ENCODE data around the gene USP38. TPM values are rescaled to one million over a fixed set of nuclear protein-coding genes. Genes with fewer than 3 reads are reported as not detected.

Gene USP38
- total RNA-seq = 17.8 to 21.2 TPM (median 18.9 TPM) in 3 replicates
- long read RNA-seq, full-length matches to known transcripts = 37 of 40 reads
- long read RNA-seq, partial matches to known transcripts = 0 of 40 reads
- long read RNA-seq, other reads (novel, unspliced or antisense) = 3 of 40 reads

DNA sequence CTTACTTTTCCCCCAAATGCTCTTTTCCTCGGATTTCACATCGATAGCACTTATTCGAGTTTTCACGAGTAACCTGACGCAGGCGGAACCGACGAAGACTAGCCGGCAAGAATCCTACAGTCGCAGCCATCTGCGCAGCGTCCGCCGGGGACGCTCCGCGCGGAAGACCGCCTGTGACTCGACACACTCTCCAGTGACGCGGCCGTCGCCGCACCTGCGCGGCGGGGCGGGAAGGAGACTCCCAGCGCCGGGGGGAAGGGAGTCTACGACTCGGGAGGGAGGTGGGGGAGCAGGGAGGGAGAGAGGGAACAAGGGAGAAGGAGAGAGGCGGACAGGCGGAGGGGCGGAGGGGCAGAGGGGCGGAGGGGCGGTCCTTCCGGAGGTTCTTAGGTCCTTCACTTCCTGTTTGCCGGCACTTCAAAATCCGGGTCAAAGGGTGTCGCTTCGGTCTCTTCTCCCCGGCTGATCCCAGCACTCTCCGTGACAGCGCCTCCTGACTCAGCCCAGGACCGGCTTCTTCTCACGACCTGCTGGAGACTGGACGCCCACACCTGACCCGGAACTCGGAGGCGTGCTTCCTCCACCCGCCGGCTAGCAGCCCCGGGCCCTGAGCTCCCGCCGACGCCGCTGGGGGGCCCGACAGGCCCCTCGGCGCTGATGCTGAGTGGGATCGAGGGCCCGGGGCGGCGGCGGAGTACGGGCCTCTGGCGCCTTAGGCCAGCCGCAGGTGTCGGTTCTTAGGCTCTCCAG, at the start of gene USP38:
USP38 (plus strand) TSS at position 415 of the 750 bp plus-strand sequence. CDS start 534 bp downstream, outside the sequence.
- peak within 1 kb of the TSS; percentile 90 for H3K4me3 Mint-ChIP-seq (ENCODE audit: unreplicated experiment)
- peaks cover 3% of the 10 kb centered on the region for H3K9me3 Mint-ChIP-seq (ENCODE audit: low read depth)
- peak within 1 kb of the TSS; percentile 98 for H3K27ac Mint-ChIP-seq (ENCODE audit: unreplicated experiment)
- peaks cover 7% of the 10 kb centered on the region for H3K36me3 Mint-ChIP-seq (ENCODE audit: low read depth)
- TF ChIP-seq CTCF (IDR thresholded peaks at IDR 0.05) = peak; percentile 45
- no peaks in the 10 kb centered on the region for H3K27me3 Mint-ChIP-seq (ENCODE audit: low read depth)
- DNase-seq (ENCODE audit: low spot score) = peak; percentile 89
- peaks cover 58% of the 10 kb centered on the region for H3K4me1 Mint-ChIP-seq (ENCODE audit: low read depth)

GRCh38 chr4:143135358-143135757, 49.4 kb upstream of the USP38 start:
- no peaks in the 10 kb centered on the region for H3K4me1 Mint-ChIP-seq (ENCODE audit: low read depth)
- H3K36me3 Mint-ChIP-seq (ENCODE audit: low read depth) = no peaks in the 10 kb centered on the region
- TF ChIP-seq CTCF (IDR thresholded peaks at IDR 0.05) = no peak
- H3K27me3 Mint-ChIP-seq (ENCODE audit: low read depth) = peaks cover 11% of the 10 kb centered on the region
- no peak for DNase-seq (ENCODE audit: low spot score)
- H3K9me3 Mint-ChIP-seq (ENCODE audit: low read depth) = no peaks in the 10 kb centered on the region
- no peak overlapping the region for H3K27ac Mint-ChIP-seq (ENCODE audit: unreplicated experiment)
- no peak overlapping the region for H3K4me3 Mint-ChIP-seq (ENCODE audit: unreplicated experiment)

DNA sequence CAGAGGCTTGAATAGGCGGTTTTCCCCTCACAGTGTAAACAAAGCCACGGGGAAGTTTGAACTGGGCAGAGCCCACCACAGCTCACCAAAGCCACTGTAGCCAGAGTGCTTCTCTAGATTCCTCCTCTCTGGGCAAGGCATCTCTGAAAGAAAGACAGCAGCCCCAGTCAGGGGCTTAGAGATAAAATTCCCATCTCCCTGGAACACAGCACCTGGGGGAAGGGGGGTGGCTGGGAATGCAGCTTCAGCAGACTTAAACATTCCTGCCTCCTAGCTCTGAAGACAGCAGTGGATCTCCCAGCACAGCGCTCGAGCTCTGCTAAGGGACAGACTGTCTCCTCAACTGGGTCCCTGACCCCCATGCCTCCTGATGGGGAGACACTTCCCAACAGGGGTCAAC, 44.0 kb upstream of the USP38 start:
- TF ChIP-seq CTCF (IDR thresholded peaks at IDR 0.05) = no peak
- Mint-ChIP-seq H3K27ac (ENCODE audit: unreplicated experiment) (no peak overlapping the region), H3K9me3 (ENCODE audit: low read depth) (peaks cover 32% of the 10 kb centered on the region), H3K36me3 (ENCODE audit: low read depth) (peaks cover 5% of the 10 kb centered on the region), H3K4me1 (ENCODE audit: low read depth) (no peaks in the 10 kb centered on the region), H3K4me3 (ENCODE audit: unreplicated experiment) (no peak overlapping the region), H3K27me3 (ENCODE audit: low read depth) (peaks cover 11% of the 10 kb centered on the region)
- no peak for DNase-seq (ENCODE audit: low spot score)

GRCh38 chr4:143148521-143148920, 36.2 kb upstream of the USP38 start:
- DNase-seq (ENCODE audit: low spot score) = no peak
- Mint-ChIP-seq H3K27ac (ENCODE audit: unreplicated experiment) (no peak overlapping the region), H3K27me3 (ENCODE audit: low read depth) (no peaks in the 10 kb centered on the region), H3K4me1 (ENCODE audit: low read depth) (no peaks in the 10 kb centered on the region), H3K36me3 (ENCODE audit: low read depth) (peaks cover 11% of the 10 kb centered on the region), H3K9me3 (ENCODE audit: low read depth) (peaks cover 63% of the 10 kb centered on the region), H3K4me3 (ENCODE audit: unreplicated experiment) (no peak overlapping the region)
- no peak for TF ChIP-seq CTCF (IDR thresholded peaks at IDR 0.05)

DNA sequence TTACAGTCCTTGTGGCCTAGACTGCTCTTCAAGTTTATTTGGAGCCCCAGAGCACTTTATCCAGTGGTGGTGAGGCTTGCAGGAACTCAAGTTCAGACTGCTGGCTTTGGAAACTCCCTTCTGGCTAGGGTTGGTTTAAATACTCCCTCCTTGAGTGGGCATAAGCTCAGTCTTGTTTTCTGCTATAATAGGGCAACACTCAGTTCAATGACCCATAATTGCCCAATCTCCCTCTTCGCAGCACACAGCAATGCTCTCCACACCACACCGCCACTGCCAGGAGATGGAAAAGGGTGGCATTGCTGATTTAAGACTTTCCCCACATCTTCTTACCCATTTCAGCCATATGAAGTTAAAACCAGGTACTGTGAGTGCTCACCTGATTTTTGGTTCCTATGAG, 27.9 kb upstream of the USP38 start:
- TF ChIP-seq CTCF (IDR thresholded peaks at IDR 0.05) = no peak
- Mint-ChIP-seq H3K27me3 (ENCODE audit: low read depth) (no peaks in the 10 kb centered on the region), H3K27ac (ENCODE audit: unreplicated experiment) (no peak overlapping the region), H3K4me1 (ENCODE audit: low read depth) (no peaks in the 10 kb centered on the region), H3K4me3 (ENCODE audit: unreplicated experiment) (no peak overlapping the region), H3K36me3 (ENCODE audit: low read depth) (peaks cover 13% of the 10 kb centered on the region), H3K9me3 (ENCODE audit: low read depth) (peaks cover 46% of the 10 kb centered on the region)
- DNase-seq (ENCODE audit: low spot score) = no peak
